Femur (tissue), 1 donor: ENCODE results near the gene HDGF.
A peak's percentile ranks its signal among the peaks of the same experiment; 100 is the strongest.

Experiments used
- DNase-seq: peaks from one replicate; pipeline ENCODE4 v3.0.0-alpha.2; 2017

The HDGF gene

GRCh38 chr1:156744786-156745419 lies 6.6 kb downstream of the HDGF start:
- no peak for DNase-seq

DNA sequence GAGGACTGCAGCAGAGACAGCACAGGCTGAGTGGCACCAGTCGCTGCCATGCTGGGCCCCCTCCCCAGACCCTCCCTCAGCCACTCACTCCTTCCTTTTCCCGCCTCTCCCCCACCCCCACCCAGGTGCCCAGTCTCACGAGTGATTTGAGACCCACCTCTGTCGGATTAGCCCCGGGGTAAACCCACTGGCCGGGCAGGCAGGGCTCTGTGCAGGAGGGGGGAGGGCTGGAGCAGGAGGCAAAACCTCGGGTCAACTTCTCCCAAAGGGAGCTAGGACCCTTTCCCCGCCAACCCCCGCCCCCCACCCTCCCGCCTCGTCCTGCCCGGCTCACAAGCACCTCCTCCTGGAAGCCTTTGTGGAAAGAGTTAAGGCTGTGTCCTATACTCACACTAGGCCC lies 7.1 kb downstream of the HDGF start:
- no peak for DNase-seq

GRCh38 chr1:156743367-156744302 lies 7.8 kb downstream of the HDGF start:
- no peak for DNase-seq

DNA sequence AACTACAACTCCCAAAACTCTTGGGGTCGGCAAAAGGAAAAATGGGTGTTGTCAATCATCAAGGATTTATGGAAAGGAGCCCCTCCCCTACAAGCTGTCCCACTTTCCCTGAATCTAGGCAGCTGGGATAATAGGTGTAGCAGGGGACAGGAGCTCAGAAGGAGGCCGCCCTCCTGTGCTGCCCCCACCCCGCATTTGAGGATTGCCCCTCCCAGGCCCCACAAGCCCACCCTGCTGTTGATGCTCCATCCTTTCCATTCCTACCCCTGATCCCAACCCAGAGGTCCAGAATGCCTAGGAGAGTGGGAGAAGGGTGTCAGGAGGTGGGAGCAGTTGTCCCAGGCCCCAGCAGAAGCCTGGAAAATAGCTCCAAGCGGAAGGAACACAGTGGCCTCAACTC lies 8.7 kb downstream of the HDGF start:
- DNase-seq = no peak

DNA sequence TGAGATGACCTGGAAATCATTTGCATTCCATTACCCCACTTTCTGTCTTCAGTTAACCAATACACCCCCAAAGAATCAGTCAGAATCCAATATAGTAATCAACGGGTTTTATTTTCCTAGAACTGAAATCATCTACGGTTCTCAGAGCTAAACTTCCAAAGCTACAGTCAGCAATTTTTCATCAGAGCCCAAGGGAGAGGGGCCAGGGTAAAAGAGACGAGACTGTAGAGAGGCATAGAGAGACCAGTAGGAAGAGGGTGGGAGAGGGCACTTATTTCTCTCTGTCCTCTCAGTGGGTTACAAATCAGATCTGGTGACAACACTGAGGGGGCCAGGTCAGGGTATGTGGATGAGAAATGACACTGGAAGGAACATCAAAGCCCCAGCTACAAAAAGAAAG lies 9.5 kb downstream of the HDGF start:
- DNase-seq = no peak

- DNase-seq = no peak
Observed at GRCh38 chr1:156741481-156741983, 9.9 kb downstream of the HDGF start.

DNA sequence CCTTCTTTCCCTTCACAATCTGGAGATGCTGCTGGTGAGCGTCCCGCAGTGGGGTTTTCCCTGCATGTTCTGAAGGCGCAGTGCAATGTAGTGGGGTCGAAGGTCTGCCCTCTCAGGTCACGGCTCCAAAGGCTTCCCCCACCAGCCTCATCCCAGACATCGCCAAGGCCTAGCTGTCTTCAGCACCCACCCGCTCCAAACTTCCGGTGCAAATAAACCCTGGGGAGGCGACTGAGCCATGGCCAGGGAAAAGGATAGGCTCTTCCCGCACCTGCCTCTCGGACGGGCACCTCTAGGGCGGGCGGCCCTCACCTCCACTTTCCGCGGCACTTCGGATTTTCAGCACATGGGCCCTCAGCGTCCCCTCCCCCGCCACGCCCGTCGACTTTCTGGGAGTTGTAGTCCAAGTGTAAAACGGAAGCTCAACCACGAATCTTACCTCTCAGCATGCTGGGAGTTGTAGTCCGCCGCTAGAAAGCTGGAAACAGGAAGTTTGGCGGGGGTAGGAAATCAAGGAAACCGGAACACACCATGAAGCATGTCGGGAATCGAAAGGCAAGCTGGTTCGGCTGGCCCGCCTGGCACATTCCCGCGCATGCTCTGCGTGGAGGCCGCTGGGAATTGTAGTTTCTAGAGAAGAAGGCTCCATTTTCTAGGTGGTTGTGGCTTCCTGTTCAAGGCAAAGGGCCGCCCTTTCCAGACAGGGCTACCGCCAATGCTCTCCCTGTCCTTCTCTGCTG lies 10.6 kb downstream of the HDGF start, which contains the start of gene MRPL24:
MRPL24 (minus strand) TSS at position 348 of the 740 bp plus-strand sequence. CDS start 2,384 bp downstream, outside the sequence.
- peak; percentile 99 for DNase-seq

GRCh38 chr1:156740237-156740740 lies 11.2 kb downstream of the HDGF start:
- DNase-seq = no peak

GRCh38 chr1:156738916-156739315 lies 12.6 kb downstream of the HDGF start:
- no peak for DNase-seq

DNA sequence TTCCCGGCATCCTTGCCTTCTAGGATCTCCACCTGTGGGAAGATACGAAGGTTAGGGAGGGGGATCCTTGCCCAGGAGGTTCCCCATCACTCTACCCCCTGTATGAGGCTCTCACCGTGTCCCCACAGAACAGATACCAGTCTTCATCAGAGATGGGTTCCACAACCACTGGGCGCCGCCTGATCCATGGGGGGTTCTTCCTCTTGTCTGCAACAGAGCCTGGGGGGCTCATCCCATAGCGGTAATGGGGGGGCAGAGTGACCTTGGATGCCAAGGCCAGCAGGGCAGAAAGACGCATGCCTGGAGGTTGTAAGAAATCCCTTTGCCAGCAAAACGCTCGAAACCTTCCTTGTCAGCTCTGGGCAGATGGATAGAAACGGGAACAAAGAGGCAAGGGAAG lies 13.1 kb downstream of the HDGF start:
- DNase-seq = no peak

- no peak for DNase-seq
Observed at GRCh38 chr1:156733989-156734584, 17.4 kb downstream of the HDGF start.

DNA sequence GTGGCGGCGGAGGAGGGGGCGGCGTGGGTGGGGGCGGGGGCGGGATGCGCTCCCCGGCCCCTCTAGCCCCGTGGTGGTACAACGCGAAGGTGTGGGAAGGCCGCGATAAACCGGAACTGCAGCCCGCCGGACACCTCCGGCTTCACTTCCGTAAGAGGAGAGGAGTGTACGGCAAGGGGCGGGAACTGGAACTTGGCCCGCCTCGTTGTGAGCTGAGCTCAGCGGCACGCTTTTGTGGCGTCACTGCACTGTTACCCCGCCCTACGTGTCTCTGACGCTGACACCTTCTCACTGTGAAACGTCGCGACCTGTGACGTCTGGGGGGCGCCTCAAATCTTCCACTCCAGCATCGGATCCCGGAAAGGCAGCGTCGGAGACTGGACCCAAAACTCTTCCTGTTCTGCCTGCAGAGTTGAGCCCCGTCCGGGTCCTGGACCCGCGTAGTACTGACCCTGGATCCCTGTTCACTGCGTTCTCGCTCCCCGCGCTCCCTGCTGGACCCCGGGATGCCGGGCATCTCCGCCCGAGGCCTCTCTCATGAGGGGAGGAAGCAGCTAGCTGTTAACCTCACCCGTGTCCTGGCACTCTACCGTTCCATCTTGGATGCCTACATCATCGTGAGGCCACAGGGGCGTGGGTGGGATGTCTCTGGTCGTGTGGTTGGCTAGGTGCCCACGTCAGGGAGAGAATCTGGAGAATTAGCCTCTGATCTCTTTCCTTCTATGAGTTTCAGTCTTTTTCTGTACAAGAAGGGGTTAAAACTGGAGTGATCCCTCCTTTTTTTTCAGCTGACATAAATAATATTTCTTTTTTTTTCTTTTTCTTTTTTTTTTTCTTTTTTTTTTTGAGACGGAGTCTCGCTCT lies 22.6 kb downstream of the HDGF start, which contains the start of gene ISG20L2:
ISG20L2 (minus strand) TSS at position 168 of the 864 bp plus-strand sequence. CDS start 1,114 bp downstream, outside the sequence.
- peak; percentile 98 for DNase-seq

DNA sequence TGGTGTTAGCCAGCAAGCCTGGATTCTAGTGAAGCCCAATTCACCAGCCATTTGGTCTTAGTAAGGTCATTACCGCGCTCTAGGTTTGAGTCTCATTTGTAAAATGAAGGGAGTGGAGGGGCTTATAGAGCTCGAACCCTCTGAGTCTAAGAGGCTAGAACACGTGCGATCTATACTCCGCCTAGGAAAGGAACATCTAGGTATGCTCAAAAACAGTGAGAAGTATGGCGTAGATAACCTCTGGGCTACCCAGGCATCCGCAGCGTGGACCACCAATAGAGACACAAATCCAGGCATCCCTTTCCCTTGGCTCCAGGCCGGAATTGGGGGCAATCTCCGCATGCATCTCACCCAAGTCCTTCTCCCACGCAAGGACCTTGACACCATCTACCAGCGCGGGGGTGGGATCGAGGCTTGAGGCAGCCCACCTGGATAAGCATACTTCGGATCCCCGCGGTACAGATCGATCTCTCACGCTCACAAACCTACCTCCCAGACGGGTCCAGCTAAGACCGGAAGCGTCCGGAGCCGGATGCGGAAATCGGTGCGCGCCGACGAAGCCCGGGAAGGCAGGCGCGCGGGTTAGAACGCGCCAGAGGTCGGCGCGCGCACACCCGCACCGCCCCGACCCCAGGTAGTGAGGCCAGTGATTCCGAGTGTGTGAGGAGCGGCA lies 23.4 kb downstream of the HDGF start, which contains the start of gene METTL25B:
METTL25B (plus strand) TSS at position 544 of the 673 bp plus-strand sequence. CDS start 636 bp downstream, outside the sequence.
- DNase-seq = peak; percentile 92

DNA sequence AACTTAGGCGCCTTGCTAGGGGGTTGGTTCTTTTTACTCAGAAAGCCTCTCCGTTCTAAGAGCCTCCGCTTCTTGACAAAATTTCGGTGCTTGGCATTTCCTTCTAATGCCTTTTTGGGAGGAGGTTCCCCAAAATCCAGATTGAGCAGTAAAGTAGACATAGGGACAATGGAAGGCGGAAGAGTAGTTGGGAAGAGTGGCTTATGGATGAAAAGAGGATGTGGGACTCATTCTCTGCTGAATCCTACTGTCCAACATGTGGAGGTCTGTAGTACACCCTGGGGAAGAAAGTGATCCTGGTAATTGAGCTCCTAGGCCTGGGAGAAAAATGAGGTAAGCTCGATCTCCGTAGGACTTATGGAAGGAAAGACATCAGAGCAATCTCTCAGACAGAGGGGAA lies 24.0 kb downstream of the HDGF start:
- DNase-seq = no peak

DNA sequence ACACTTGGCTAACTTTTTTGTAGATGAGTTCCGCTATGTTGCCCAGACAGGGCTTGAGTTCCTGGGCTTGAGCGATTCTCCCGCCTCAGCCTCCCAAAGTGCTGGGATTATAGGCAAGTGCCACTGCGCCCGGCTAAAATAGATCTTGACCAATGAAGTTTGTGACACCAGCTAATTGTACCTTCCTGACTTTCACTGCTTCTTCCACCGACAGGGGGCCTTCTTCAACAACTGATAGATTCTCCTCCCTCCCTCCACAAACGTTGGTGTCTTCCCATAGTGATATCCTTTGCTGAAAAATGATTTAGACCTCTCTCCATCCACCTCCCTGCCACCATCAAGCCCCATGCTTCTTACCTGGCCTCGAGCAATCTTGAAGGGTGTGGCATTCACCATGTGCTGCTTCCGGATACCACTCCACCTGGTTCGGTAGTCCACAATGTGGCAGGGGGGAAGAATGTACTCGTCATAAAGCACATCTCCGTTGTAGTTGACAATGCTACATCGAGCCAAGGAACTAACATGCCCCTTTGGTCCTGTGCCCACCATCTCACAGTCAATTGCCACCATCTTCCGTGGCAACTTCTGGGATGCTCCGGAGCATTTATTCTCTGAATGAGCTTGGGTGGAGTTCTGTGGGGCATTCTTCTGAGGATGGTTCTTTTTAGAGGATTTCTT lies 24.8 kb downstream of the HDGF start:
- DNase-seq = peak; percentile 61

DNA sequence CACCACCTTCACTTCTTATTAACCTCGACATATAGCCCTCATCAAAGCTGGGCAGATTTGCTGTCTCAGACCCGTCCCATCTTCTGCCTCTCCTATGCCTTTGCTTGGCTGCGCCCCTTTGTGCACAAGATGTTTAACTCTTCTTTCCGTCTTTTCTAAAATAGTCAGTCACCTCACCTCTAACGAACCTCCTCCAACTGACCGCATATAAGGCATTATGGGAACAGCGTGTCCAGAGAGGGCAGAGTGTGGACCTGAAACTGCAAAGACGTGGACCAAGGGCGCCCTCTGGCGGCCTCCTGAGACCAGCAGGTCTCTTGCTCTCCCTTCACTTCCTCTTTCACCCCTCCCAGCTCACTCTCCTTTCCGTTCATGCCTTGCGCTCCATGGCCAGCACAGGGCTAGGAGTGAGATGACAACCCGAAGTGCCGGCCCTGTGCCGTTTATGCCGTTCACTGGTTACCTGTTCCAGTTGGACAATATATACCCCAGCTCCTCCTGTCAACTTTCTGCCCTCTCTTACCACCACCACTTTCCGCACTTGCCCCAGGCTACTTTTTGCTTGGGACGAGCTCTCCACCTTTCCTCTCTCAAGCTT lies 25.7 kb downstream of the HDGF start:
- peak; percentile 93 for DNase-seq

DNA sequence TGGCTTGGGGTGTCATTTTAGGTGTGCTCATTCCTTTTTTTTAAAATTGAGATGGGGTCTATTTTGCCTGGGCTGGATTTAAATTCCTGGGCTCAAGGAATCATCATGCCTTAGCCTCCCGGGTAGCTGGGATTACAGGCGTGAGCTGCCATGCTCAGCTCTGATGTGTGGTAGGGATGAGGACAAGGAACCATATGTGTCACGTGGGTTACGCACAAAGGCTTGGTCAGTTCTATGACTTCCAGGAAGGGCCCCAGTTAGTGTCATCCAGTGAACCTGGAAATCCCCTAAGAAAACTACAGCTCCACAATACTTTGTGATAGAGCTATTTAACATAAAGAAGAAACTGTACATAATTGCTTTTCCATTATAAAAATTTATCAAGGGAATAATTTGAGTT lies 29.9 kb downstream of the HDGF start:
- no peak for DNase-seq

DNA sequence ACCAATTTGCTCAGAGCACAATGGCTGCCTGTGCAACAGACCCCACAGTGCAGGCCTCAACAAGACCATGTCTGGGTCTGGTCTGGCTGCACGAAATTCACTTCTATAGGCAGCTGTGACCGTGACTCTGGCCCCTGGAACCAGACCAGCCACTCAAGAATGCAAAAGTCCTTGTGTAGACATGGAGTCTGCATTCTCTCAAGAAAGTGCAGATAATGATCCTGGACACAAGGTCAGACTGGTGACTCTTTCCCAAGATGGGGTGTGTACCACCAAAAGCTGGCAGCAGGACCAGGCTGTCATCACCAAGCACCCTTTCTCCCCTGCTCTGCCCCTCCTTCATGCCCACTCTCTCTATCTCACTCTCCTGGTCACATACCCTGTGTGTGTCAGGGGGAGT lies 30.3 kb downstream of the HDGF start:
- DNase-seq = no peak

DNA sequence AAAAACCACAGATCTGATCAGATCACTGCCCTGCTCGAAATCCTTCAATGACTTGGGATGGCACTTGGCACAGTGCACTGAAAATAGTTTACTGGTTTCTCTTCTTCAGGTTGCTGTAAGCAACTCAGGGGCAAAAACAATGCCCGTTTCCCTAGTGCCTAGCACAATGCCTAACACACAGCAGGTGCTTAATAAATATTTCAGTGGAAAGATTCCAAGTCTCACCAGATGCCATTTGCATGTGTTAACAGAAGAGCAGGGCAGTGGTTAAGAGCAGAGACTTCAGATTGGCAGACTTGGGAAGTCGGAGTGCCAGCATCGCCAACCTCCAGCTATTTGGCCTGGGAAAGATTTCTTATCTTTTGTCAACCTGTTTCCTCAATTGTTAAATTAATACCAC lies 34.1 kb downstream of the HDGF start:
- DNase-seq = no peak

- no peak for DNase-seq
Observed at GRCh38 chr1:156714830-156715229, 36.6 kb downstream of the HDGF start.
